ENCODE measurements around the gene MED13. TPM values are rescaled to one million over a fixed set of nuclear protein-coding genes. Genes with fewer than 3 reads are reported as not detected.

MED13 gene
- total RNA-seq, 4 donors from 2014 or later: 54.2 to 83.6 (median 61.8) TPM

- 95% methylated on average over 5 of the region's 5 CpGs for WGBS, 2 donors
- DNase-seq (ENCODE audit: low spot score in 2 of 2): no peak
- no peak overlapping the region for H3K4me3 ChIP-seq (ENCODE audit: low read depth, poor library complexity, severe bottlenecking)
- intact Hi-C loops (cut with DNase I; ENCODE audit: low total_unique reads): loop anchor here (10.0 kb wide), 1 partner anchor 134 kb away; no protein-coding TSS in a partner anchor
- TF ChIP-seq POLR2A (IDR thresholded peaks at IDR 0.05): no peak
- no peak for TF ChIP-seq CTCF (IDR thresholded peaks at IDR 0.05)
Measured at GRCh38 chr17:62049299-62049698, 15.8 kb downstream of the MED13 start.

DNA sequence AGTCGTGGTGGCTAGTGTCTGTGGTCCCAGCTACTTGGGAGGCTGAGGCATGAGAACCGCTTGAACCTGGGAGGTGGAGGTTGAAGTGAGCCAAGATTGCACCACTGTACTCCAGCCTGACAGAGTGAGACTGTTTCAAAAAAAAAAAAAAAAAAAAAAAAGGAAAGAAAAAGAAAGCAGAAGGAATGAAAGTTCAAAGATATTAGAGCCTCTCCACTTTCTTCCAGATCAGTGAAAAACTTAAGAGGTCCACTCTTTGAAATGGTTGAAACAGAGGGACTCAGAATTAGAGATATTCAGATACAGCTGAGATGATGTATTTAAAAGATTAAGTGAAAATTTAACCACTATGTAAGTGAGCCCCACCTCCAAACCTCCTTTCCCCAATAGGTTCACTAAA is 16.8 kb downstream of the MED13 start:
- WGBS, 2 donors: 88 to 94% methylated on average over 2 of the region's 2 CpGs
- no peak for TF ChIP-seq POLR2A (IDR thresholded peaks at IDR 0.05)
- no peak for TF ChIP-seq CTCF (IDR thresholded peaks at IDR 0.05)
- no peak for DNase-seq (ENCODE audit: low spot score in 2 of 2)
- H3K4me3 ChIP-seq (ENCODE audit: low read depth, poor library complexity, severe bottlenecking): no peak overlapping the region
- intact Hi-C loops (cut with DNase I; ENCODE audit: low total_unique reads): loop anchor here (10.0 kb wide), 1 partner anchor 133 kb away; no protein-coding TSS in a partner anchor

- intact Hi-C loops (cut with DNase I; ENCODE audit: low total_unique reads): loop anchor here (10.0 kb wide), 1 partner anchor 131 kb away; no protein-coding TSS in a partner anchor
- TF ChIP-seq POLR2A (IDR thresholded peaks at IDR 0.05) (no peak), CTCF (IDR thresholded peaks at IDR 0.05) (no peak)
- no peak overlapping the region for H3K4me3 ChIP-seq (ENCODE audit: low read depth, poor library complexity, severe bottlenecking)
- no peak for DNase-seq (ENCODE audit: low spot score in 2 of 2)
- WGBS, 2 donors: 95 to 100% methylated on average over 1 of the region's 1 CpG
Measured at GRCh38 chr17:62045517-62045916, 19.6 kb downstream of the MED13 start.

DNA sequence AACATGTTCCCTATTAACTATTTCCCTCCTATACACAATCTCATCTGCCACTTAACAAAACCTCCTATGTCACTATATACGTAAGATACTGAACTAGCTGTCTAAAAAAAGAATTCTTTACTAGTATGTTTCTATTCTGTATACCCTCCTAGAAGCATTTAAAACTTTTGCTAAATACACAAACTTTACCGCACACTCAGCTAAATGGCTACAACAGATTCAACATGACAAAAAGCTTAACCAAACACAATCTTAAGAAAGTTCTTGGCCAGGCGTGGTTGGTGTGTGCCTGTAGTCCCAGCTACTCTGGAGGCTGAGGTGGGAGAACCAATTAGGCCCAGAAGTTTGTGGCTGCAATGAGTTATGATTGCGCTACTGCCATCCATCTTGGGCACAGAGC is 20.0 kb downstream of the MED13 start:
- 93 to 99% methylated on average over 4 of the region's 4 CpGs for WGBS, 2 donors
- intact Hi-C loops (cut with DNase I; ENCODE audit: low total_unique reads): loop anchor here (10.0 kb wide), 1 partner anchor 130 kb away; no protein-coding TSS in a partner anchor
- no peak for DNase-seq (ENCODE audit: low spot score in 2 of 2)
- no peak overlapping the region for H3K4me3 ChIP-seq (ENCODE audit: low read depth, poor library complexity, severe bottlenecking)
- TF ChIP-seq CTCF (IDR thresholded peaks at IDR 0.05): no peak

DNA sequence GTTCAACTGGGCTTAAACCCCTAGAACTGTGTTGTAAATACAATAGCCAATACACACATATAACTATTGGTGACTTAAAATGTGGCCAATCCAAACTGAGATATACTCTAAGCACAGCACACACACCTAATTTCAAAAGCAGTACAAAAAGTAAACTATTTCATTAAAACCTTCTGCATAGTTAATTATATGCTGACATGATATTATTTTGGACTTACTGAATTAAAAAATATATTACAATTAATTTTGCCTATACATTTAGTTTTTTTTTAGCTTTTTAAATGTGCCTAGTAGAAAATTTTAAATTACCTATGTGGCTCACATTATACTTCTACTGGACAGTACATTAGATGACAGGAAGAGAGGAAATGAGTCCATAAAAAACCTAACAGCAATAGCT is 21.5 kb downstream of the MED13 start:
- intact Hi-C loops (cut with DNase I; ENCODE audit: low total_unique reads): loop anchor here (10.0 kb wide), 1 partner anchor 129 kb away; no protein-coding TSS in a partner anchor
- no peak overlapping the region for H3K4me3 ChIP-seq (ENCODE audit: low read depth, poor library complexity, severe bottlenecking)
- no peak for DNase-seq (ENCODE audit: low spot score in 2 of 2)
- TF ChIP-seq CTCF (IDR thresholded peaks at IDR 0.05): no peak
- TF ChIP-seq POLR2A (IDR thresholded peaks at IDR 0.05): no peak

DNA sequence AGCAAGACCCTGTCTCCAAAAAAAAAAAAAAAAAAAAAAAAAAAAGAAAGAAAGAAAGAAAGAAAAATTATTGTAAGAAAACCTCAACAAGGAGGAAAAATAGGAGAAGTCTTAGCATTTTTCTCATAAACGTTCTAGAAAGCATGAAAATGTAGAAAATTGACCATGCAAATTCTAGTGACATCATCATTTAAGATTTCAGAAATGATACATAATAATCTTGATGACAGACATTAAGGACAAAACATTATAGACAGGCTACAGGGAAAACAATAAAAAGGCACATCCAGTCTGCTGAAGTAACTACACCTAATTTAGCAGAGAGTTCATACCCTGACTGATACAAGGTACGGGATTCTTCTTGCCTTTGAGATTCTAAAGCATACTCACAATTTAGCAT is 21.9 kb downstream of the MED13 start:
- intact Hi-C loops (cut with DNase I; ENCODE audit: low total_unique reads): loop anchor here (10.0 kb wide), 1 partner anchor 128 kb away; no protein-coding TSS in a partner anchor
- 75 to 86% methylated on average over 2 of the region's 2 CpGs for WGBS, 2 donors
- DNase-seq (ENCODE audit: low spot score in 2 of 2): no peak
- no peak overlapping the region for H3K4me3 ChIP-seq (ENCODE audit: low read depth, poor library complexity, severe bottlenecking)
- no peak for TF ChIP-seq POLR2A (IDR thresholded peaks at IDR 0.05)
- no peak for TF ChIP-seq CTCF (IDR thresholded peaks at IDR 0.05)
